ENCODE data around the gene CTNNA3. TPM values are rescaled to one million over a fixed set of nuclear protein-coding genes. Genes with fewer than 3 reads are reported as not detected.

Gene CTNNA3
- total RNA-seq, 1 donor from 2014 or later, result under 0.01 TPM

GRCh38 chr10:66642217-66642616 lies 1053.8 kb downstream of the CTNNA3 start:
- H3K27me3 ChIP-seq, result no peaks in the 10 kb centered on the region
- no peak overlapping the region for H3K27ac ChIP-seq
- no peak for TF ChIP-seq CTCF (IDR thresholded peaks at IDR 0.05)
- H3K9me3 ChIP-seq, result no peaks in the 10 kb centered on the region
- DNase-seq (ENCODE audit: low spot score in 2 of 2), result no peak
- intact Hi-C loops (cut with DNase I), result no loop called here
- H3K4me3 ChIP-seq, result no peak overlapping the region
- no peaks in the 10 kb centered on the region for H3K36me3 ChIP-seq
- H3K4me1 ChIP-seq, result no peaks in the 10 kb centered on the region

GRCh38 chr10:66639371-66639770 lies 1056.6 kb downstream of the CTNNA3 start:
- Histone ChIP-seq H3K4me3 (no peak overlapping the region), H3K9me3 (no peaks in the 10 kb centered on the region), H3K36me3 (no peaks in the 10 kb centered on the region), H3K4me1 (no peaks in the 10 kb centered on the region), H3K27ac (no peak overlapping the region), H3K27me3 (no peaks in the 10 kb centered on the region)
- TF ChIP-seq CTCF (IDR thresholded peaks at IDR 0.05), result no peak
- intact Hi-C loops (cut with DNase I), result no loop called here
- DNase-seq (ENCODE audit: low spot score in 2 of 2), result no peak

- H3K9me3 ChIP-seq, result no peaks in the 10 kb centered on the region
- no peaks in the 10 kb centered on the region for H3K4me1 ChIP-seq
- no peaks in the 10 kb centered on the region for H3K36me3 ChIP-seq
- no peaks in the 10 kb centered on the region for H3K27me3 ChIP-seq
- H3K4me3 ChIP-seq, result no peak overlapping the region
- no peak for TF ChIP-seq CTCF (IDR thresholded peaks at IDR 0.05)
- no peak overlapping the region for H3K27ac ChIP-seq
- no peak for DNase-seq (ENCODE audit: low spot score in 2 of 2)
- intact Hi-C loops (cut with DNase I), result no loop called here
Observed at GRCh38 chr10:66637273-66638036, 1058.5 kb downstream of the CTNNA3 start.

- DNase-seq (ENCODE audit: low spot score in 2 of 2), result no peak
- Histone ChIP-seq H3K27ac (no peak overlapping the region), H3K36me3 (no peaks in the 10 kb centered on the region), H3K4me1 (no peaks in the 10 kb centered on the region), H3K27me3 (no peaks in the 10 kb centered on the region), H3K4me3 (no peak overlapping the region), H3K9me3 (no peaks in the 10 kb centered on the region)
- intact Hi-C loops (cut with DNase I), result no loop called here
- no peak for TF ChIP-seq CTCF (IDR thresholded peaks at IDR 0.05)
Observed at GRCh38 chr10:66629996-66630395, 1066.0 kb downstream of the CTNNA3 start.

- TF ChIP-seq CTCF (IDR thresholded peaks at IDR 0.05), result no peak
- H3K4me1 ChIP-seq, result no peaks in the 10 kb centered on the region
- no peak overlapping the region for H3K4me3 ChIP-seq
- H3K27me3 ChIP-seq, result no peaks in the 10 kb centered on the region
- no peaks in the 10 kb centered on the region for H3K36me3 ChIP-seq
- H3K9me3 ChIP-seq, result no peaks in the 10 kb centered on the region
- intact Hi-C loops (cut with DNase I), result no loop called here
- no peak for DNase-seq (ENCODE audit: low spot score in 2 of 2)
- no peak overlapping the region for H3K27ac ChIP-seq
Observed at GRCh38 chr10:66627156-66627555, 1068.8 kb downstream of the CTNNA3 start.

Measured in ascending aorta (tissue), 2 donors.